Panc1 (cell line): ENCODE results near the gene RCCD1. TPM values are rescaled to one million over a fixed set of nuclear protein-coding genes. Genes with fewer than 3 reads are reported as not detected.

ENCODE experiments used
- ATAC-seq: fragments of 200-7000 bp; cut with Tn5 transposase; 2 replicates; pipeline ENCODE4 v1.9.1; 2020; ENCODE audit warnings: mild to moderate bottlenecking, moderate library complexity
- BruUV-seq: library from RNA; stranded (reverse); fragments of 400-500 nt; replicated peaks from 2 replicates; lab custom pipeline; 2021; lab: Mats Ljungman, UMichigan
- CTCF ChIA-PET: fragments of 300-600 bp; sonication (Branson Sonifier 250); formaldehyde crosslinking; loops from one replicate; lab custom pipeline; 2022; ENCODE audit warnings: antibody characterized with exemption; lab: Charles Lee
- POLR2A ChIA-PET: fragments of 300-600 bp; sonication (Branson Sonifier 250); formaldehyde crosslinking; loops from one replicate; lab custom pipeline; 2022; ENCODE audit warnings: antibody characterized with exemption; lab: Charles Lee
- DNase-seq: peaks from one replicate; pipeline ENCODE4 v3.0.0-alpha.2; 2010; ENCODE audit warnings: low read depth, low spot score
- H3K27ac ChIP-seq: 2 replicates; pipeline ENCODE4 v1.5.1; 2011; ENCODE audit warnings: mild to moderate bottlenecking, low read length, inconsistent platforms
- H3K27me3 ChIP-seq: fragments of 200-500 bp; sonication (Bioruptor generic); 2 replicates; pipeline ENCODE4 v1.6.0; 2014; ENCODE audit warnings: low read length, inconsistent platforms; ENCODE audit not compliant: control insufficient read depth, insufficient read depth
- H3K36me3 ChIP-seq: fragments of 200-500 bp; sonication (Bioruptor generic); 2 replicates; pipeline ENCODE4 v1.5.1; 2014; ENCODE audit warnings: inconsistent platforms, mild to moderate bottlenecking, low read length, moderate library complexity; ENCODE audit not compliant: control insufficient read depth, insufficient read depth
- H3K4me1 ChIP-seq: 2 replicates; pipeline ENCODE4 v1.5.1; 2011; ENCODE audit warnings: inconsistent platforms, mild to moderate bottlenecking, low read length, moderate library complexity; ENCODE audit not compliant: control insufficient read depth, insufficient read depth
- H3K4me3 ChIP-seq, 2 experiments: 2 replicates each; pipeline ENCODE4 v1.5.1; 2011 to 2012; ENCODE audit warnings: low read depth in 2 of 2, low read length in 2 of 2, mild to moderate bottlenecking in 2 of 2, inconsistent platforms in 1 of 2, moderate library complexity in 1 of 2
- H3K9me3 ChIP-seq: fragments of 200-500 bp; sonication (Bioruptor generic); 2 replicates; pipeline ENCODE4 v1.5.1; 2014; ENCODE audit warnings: low read depth, mild to moderate bottlenecking, inconsistent platforms, low read length, moderate library complexity; ENCODE audit not compliant: control insufficient read depth, insufficient read depth
- CTCF ChIP-seq: fragments of 450-650 bp; IDR thresholded peaks from 2 replicates; pipeline ENCODE4 v1.5.1; 2017; ENCODE audit warnings: mild to moderate bottlenecking
- POLR2AphosphoS5 ChIP-seq: IDR thresholded peaks from 2 replicates; pipeline ENCODE4 v1.6.1; 2012; ENCODE audit warnings: mild to moderate bottlenecking, low read depth, low read length, moderate library complexity
- REST ChIP-seq, 2 experiments: IDR thresholded peaks; 2 replicates each; pipeline ENCODE4 v1.6.1; 2011 to 2012; ENCODE audit warnings: low read depth in 2 of 2, control low read depth in 1 of 2, low read length in 1 of 2, mild to moderate bottlenecking in 1 of 2, moderate library complexity in 1 of 2; ENCODE audit not compliant: insufficient read depth in 1 of 2
- SIN3A ChIP-seq: IDR thresholded peaks from 2 replicates; pipeline ENCODE4 v1.6.1; 2012; ENCODE audit warnings: low read depth, mild to moderate bottlenecking, low read length, moderate library complexity, borderline replicate concordance; ENCODE audit not compliant: insufficient read depth
- TCF7L2 ChIP-seq: IDR thresholded peaks from 2 replicates; pipeline ENCODE4 v1.6.1; 2011; ENCODE audit warnings: mild to moderate bottlenecking, low read depth, low read length, inconsistent platforms
- in situ Hi-C: cut with HindIII; loops from 2 replicates; pipeline ENCODE4 v1.10.0; 2016; ENCODE audit warnings: low sequenced_read_pairs, low pct_unique_long_range_greater_than_20kb
- intact Hi-C: fragments of 100-400 bp; cut with micrococcal nuclease; formaldehyde crosslinking; loops from one replicate; pipeline ENCODE4 v1.10.0; 2022; ENCODE audit not compliant: unreplicated experiment
- total RNA-seq: library from RNA; stranded (reverse); gene quantifications from one replicate; pipeline ENCODE4 v1.2.1, GENCODE V29; 2021; ENCODE audit not compliant: unreplicated experiment

RCCD1 gene
- total RNA-seq, 1 experiment from 2014 or later = 23.6 TPM

GRCh38 chr15:90942354-90943120, 12.1 kb upstream of the RCCD1 start:
- DNase-seq = no peak
- intact Hi-C loops (no loop called here), in situ Hi-C loops (no loop called here)
- ATAC-seq = no peak
- BruUV-seq = no TSS peak
- H3K9me3 ChIP-seq = no peaks in the 10 kb centered on the region
- no peaks in the 10 kb centered on the region for H3K27me3 ChIP-seq
- TF ChIP-seq POLR2AphosphoS5 (no peak), SIN3A (no peak), TCF7L2 (no peak), CTCF (no peak), REST (IDR thresholded peaks at IDR 0.05; ENCODE audit: insufficient read depth in 1 of 2, low read depth in 2 of 2, low read length in 1 of 2) (no peak)
- no peaks in the 10 kb centered on the region; the same call in 1 of the 2 replicates for H3K36me3 ChIP-seq
- H3K4me3 ChIP-seq = no peak overlapping the region
- ChIA-PET CTCF (interaction anchor here (2.2 kb wide), 1 partner anchor 10 kb away, joined by 6 read pairs; the partner anchor contains the start of gene HDDC3), POLR2A (no interaction called here)
- no peak overlapping the region for H3K27ac ChIP-seq
- no peaks in the 10 kb centered on the region for H3K4me1 ChIP-seq

GRCh38 chr15:90945091-90945490, 9.6 kb upstream of the RCCD1 start:
- H3K27ac ChIP-seq = no peak overlapping the region
- ChIA-PET POLR2A (no interaction called here), CTCF (interaction anchor here (0.6 kb wide), 1 partner anchor 290 kb away, joined by 3 read pairs; no protein-coding TSS in a partner anchor)
- H3K4me1 ChIP-seq = peaks cover 6% of the 10 kb centered on the region
- no peaks in the 10 kb centered on the region for H3K9me3 ChIP-seq
- H3K36me3 ChIP-seq = peaks cover under 1% of the 10 kb centered on the region; the same call in 1 of the 2 replicates
- DNase-seq (no peak), ATAC-seq (no peak)
- in situ Hi-C loops (no loop called here), intact Hi-C loops (no loop called here)
- no peaks in the 10 kb centered on the region for H3K27me3 ChIP-seq
- BruUV-seq = no TSS peak
- TF ChIP-seq SIN3A (no peak), CTCF (no peak), TCF7L2 (no peak), REST (IDR thresholded peaks at IDR 0.05; ENCODE audit: insufficient read depth in 1 of 2, low read depth in 2 of 2, low read length in 1 of 2) (no peak), POLR2AphosphoS5 (no peak)
- H3K4me3 ChIP-seq = no peak overlapping the region
